Progenitor cell of endocrine pancreas (in vitro differentiated cells): Measurements from ENCODE around the gene IL21R. TPM values are rescaled to one million over a fixed set of nuclear protein-coding genes. Genes with fewer than 3 reads are reported as not detected.

Experiments
- DNase-seq: peaks from one replicate; pipeline ENCODE4 v3.0.0; 2021; ENCODE audit warnings: low spot score; ENCODE audit not compliant: unreplicated experiment
- H3K27ac Mint-ChIP-seq: 2 replicates; pipeline ENCODE4 v1.8.0; 2021; ENCODE audit warnings: mild to moderate bottlenecking, moderate library complexity, mixed read lengths
- H3K27me3 Mint-ChIP-seq: 2 replicates; pipeline ENCODE4 v1.8.0; 2021; ENCODE audit warnings: mixed read lengths
- H3K36me3 Mint-ChIP-seq: 2 replicates; pipeline ENCODE4 v1.8.0; 2022; ENCODE audit warnings: mixed read lengths; ENCODE audit not compliant: insufficient read depth
- H3K4me1 Mint-ChIP-seq: 2 replicates; pipeline ENCODE4 v1.8.0; 2021; ENCODE audit warnings: low read depth, mixed read lengths
- H3K4me3 Mint-ChIP-seq: 2 replicates; pipeline ENCODE4 v1.8.0; 2021; ENCODE audit warnings: low read depth, mild to moderate bottlenecking, moderate library complexity, mixed read lengths
- H3K9me3 Mint-ChIP-seq: 2 replicates; pipeline ENCODE4 v1.8.0; 2021; ENCODE audit warnings: low read depth, mixed read lengths
- CTCF ChIP-seq: fragments of 200-600 bp; sonication (generic); IDR thresholded peaks from one replicate; pipeline ENCODE4 v1.5.0; 2021; ENCODE audit warnings: antibody characterized with exemption, mild to moderate bottlenecking; ENCODE audit not compliant: unreplicated experiment
- total RNA-seq: library from RNA; stranded (reverse); gene quantifications from 2 replicates; pipeline ENCODE4 v1.2.1, GENCODE V29; 2021

IL21R gene
- total RNA-seq, 1 donor from 2014 or later, result not detected

- DNase-seq, result no peak
- peaks cover 13% of the 10 kb centered on the region for H3K27me3 Mint-ChIP-seq
- no peak for TF ChIP-seq CTCF
These were observed 15.3 kb upstream of the IL21R start for GRCh38 chr16:27386674-27387073.

GRCh38 chr16:27387724-27388123, 14.2 kb upstream of the IL21R start:
- no peak overlapping the region for H3K4me3 Mint-ChIP-seq
- no peak overlapping the region for H3K27ac Mint-ChIP-seq
- TF ChIP-seq CTCF, result no peak
- peaks cover 9% of the 10 kb centered on the region for H3K27me3 Mint-ChIP-seq
- DNase-seq, result no peak
- peaks cover 2% of the 10 kb centered on the region for H3K36me3 Mint-ChIP-seq
- H3K4me1 Mint-ChIP-seq, result no peaks in the 10 kb centered on the region
- H3K9me3 Mint-ChIP-seq, result peaks cover 14% of the 10 kb centered on the region

More at GRCh38 chr16:27386674-27387073, 15.3 kb upstream of the IL21R start:
- H3K4me3 Mint-ChIP-seq, result no peak overlapping the region
- H3K9me3 Mint-ChIP-seq, result peaks cover 11% of the 10 kb centered on the region
- H3K36me3 Mint-ChIP-seq, result peaks cover 2% of the 10 kb centered on the region
- H3K27ac Mint-ChIP-seq, result no peak overlapping the region
- no peaks in the 10 kb centered on the region for H3K4me1 Mint-ChIP-seq

- H3K27ac Mint-ChIP-seq, result no peak overlapping the region
- peaks cover 5% of the 10 kb centered on the region for H3K27me3 Mint-ChIP-seq
- no peak for DNase-seq
- peaks cover under 1% of the 10 kb centered on the region for H3K36me3 Mint-ChIP-seq
- no peak overlapping the region for H3K4me3 Mint-ChIP-seq
- H3K9me3 Mint-ChIP-seq, result peaks cover 13% of the 10 kb centered on the region
- TF ChIP-seq CTCF, result no peak
- no peaks in the 10 kb centered on the region for H3K4me1 Mint-ChIP-seq
These were observed 12.6 kb upstream of the IL21R start for GRCh38 chr16:27389272-27389961.

GRCh38 chr16:27390151-27390550, 11.8 kb upstream of the IL21R start:
- no peak overlapping the region for H3K27ac Mint-ChIP-seq
- H3K27me3 Mint-ChIP-seq, result peaks cover 3% of the 10 kb centered on the region
- H3K4me1 Mint-ChIP-seq, result no peaks in the 10 kb centered on the region
- no peaks in the 10 kb centered on the region for H3K36me3 Mint-ChIP-seq
- H3K4me3 Mint-ChIP-seq, result no peak overlapping the region
- DNase-seq, result no peak
- no peak for TF ChIP-seq CTCF
- H3K9me3 Mint-ChIP-seq, result peaks cover 19% of the 10 kb centered on the region

- Mint-ChIP-seq H3K4me3 (no peak overlapping the region), H3K9me3 (peaks cover 29% of the 10 kb centered on the region), H3K36me3 (no peaks in the 10 kb centered on the region), H3K27ac (no peak overlapping the region), H3K27me3 (peaks cover 3% of the 10 kb centered on the region), H3K4me1 (no peaks in the 10 kb centered on the region)
- DNase-seq, result no peak
- TF ChIP-seq CTCF, result no peak
These were observed 9.3 kb upstream of the IL21R start for GRCh38 chr16:27392671-27393070.
